Thoracic aorta (tissue), 2 donors: Measurements from ENCODE around the gene CDKAL1. TPM values are rescaled to one million over a fixed set of nuclear protein-coding genes. Genes with fewer than 3 reads are reported as not detected.
"Not testable (repeated sequence)": the region's sequence is repeated elsewhere in the genome, so short reads cannot be mapped to it uniquely, and the experiment has no call there.

Source experiments
- ATAC-seq: fragments of 150-250 bp; one replicate; pipeline ENCODE4 v1.8.0; 2017; ENCODE audit warnings: low read depth; ENCODE audit not compliant: insufficient number of reproducible peaks, low FRiP score
- DNase-seq: peaks from one replicate; pipeline ENCODE4 v3.0.0-alpha.2; 2020; ENCODE audit warnings: low spot score
- H3K27ac ChIP-seq, 2 donors: fragments of 200-600 bp; sonication (generic); 1 replicate in 1 of 2; 2 replicates in 1 of 2; pipeline ENCODE4 v1.5.1; 2016; ENCODE audit warnings: mild to moderate bottlenecking in 2 of 2, moderate library complexity in 2 of 2
- H3K27me3 ChIP-seq: fragments of 200-600 bp; sonication (generic); replicated peaks from 2 replicates; pipeline ENCODE4 v1.6.0; 2016; ENCODE audit warnings: mild to moderate bottlenecking; ENCODE audit not compliant: insufficient read depth
- H3K36me3 ChIP-seq: fragments of 200-600 bp; sonication (generic); one replicate; pipeline ENCODE4 v1.5.1; 2016
- H3K4me1 ChIP-seq, 2 donors: fragments of 200-600 bp; sonication (generic); 1 replicate in 1 of 2; 2 replicates in 1 of 2; pipeline versions ENCODE4 v1.5.1 to v1.6.0; 2016; ENCODE audit warnings: low read depth in 2 of 2, mild to moderate bottlenecking in 1 of 2; ENCODE audit not compliant: control insufficient read depth in 1 of 2
- H3K4me3 ChIP-seq: fragments of 200-600 bp; sonication (generic); 2 replicates; pipeline ENCODE4 v1.5.1; 2016; ENCODE audit warnings: mild to moderate bottlenecking
- H3K9me3 ChIP-seq: fragments of 200-600 bp; sonication (generic); 2 replicates; pipeline ENCODE4 v1.5.1; 2016
- total RNA-seq, 2 donors: library from RNA; depleted of rRNA; stranded (reverse); fragments of >200 nt; gene quantifications; one replicate each; pipeline versions ENCODE4 v1.1.0 to v1.2.3, GENCODE V29; 2016
- TF ChIP-seq, protein P1 (sequence below): fragments of 200-600 bp; sonication (generic); IDR thresholded peaks from one replicate; pipeline ENCODE4 v1.5.1; 2019; ENCODE audit warnings: antibody characterized with exemption

Gene CDKAL1
- total RNA-seq, 2 donors from 2014 or later = 8.5 to 14.6 TPM

DNA sequence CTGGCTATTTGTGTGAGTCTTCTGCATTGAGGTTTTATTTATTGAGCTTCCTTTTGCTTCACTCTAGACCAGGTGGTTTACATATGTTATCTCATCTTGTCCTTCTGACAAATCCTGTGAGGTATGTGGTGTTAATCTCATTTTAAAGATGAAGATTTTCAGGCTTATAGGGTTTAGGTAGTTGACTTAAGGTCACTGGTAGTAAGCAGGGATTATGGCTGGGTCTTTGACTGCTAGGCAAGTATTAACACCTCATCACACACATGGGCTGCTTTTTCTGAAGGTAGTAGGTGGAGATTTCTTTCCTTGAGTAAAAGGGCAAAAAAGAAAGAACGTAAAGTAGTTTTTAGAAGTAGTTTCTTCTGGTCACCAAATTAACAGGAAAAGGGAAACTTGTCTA lies 72.6 kb downstream of the CDKAL1 start:
- Histone ChIP-seq H3K4me1 (peaks cover 0 to 5% of the 10 kb centered on the region in 2 donors), H3K36me3 (no peaks in the 10 kb centered on the region), H3K27me3 (no peaks in the 10 kb centered on the region), H3K27ac (no peak overlapping the region), H3K9me3 (no peaks in the 10 kb centered on the region), H3K4me3 (no peak overlapping the region)
- no peak for ATAC-seq
- no peak for DNase-seq
- TF ChIP-seq, protein P1, sequence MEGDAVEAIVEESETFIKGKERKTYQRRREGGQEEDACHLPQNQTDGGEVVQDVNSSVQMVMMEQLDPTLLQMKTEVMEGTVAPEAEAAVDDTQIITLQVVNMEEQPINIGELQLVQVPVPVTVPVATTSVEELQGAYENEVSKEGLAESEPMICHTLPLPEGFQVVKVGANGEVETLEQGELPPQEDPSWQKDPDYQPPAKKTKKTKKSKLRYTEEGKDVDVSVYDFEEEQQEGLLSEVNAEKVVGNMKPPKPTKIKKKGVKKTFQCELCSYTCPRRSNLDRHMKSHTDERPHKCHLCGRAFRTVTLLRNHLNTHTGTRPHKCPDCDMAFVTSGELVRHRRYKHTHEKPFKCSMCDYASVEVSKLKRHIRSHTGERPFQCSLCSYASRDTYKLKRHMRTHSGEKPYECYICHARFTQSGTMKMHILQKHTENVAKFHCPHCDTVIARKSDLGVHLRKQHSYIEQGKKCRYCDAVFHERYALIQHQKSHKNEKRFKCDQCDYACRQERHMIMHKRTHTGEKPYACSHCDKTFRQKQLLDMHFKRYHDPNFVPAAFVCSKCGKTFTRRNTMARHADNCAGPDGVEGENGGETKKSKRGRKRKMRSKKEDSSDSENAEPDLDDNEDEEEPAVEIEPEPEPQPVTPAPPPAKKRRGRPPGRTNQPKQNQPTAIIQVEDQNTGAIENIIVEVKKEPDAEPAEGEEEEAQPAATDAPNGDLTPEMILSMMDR = no peak

DNA sequence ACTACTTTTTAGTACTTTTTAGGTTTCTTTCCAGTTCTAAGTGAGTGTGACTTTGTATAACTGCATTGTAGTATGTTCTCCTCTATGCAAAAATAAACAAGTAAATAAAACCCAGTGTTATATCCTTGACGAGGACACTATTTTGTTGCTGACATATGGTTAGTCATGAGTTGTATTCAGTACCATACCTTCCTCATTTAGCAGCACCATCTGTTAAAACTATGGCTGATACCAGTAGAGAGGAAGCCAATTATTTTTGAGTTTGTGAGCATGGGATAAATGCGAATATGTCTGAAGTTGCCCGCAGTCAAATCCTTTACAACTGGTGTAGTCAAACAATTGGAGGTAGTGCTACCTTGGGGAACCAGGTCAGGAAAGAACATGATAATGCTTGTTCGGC lies 74.1 kb downstream of the CDKAL1 start:
- Histone ChIP-seq H3K9me3 (no peaks in the 10 kb centered on the region), H3K4me1 (peaks cover 0 to 5% of the 10 kb centered on the region in 2 donors), H3K27me3 (no peaks in the 10 kb centered on the region), H3K27ac (no peak overlapping the region), H3K4me3 (no peak overlapping the region), H3K36me3 (no peaks in the 10 kb centered on the region)
- DNase-seq (no peak), ATAC-seq (no peak)
- TF ChIP-seq, protein P1 = no peak

DNA sequence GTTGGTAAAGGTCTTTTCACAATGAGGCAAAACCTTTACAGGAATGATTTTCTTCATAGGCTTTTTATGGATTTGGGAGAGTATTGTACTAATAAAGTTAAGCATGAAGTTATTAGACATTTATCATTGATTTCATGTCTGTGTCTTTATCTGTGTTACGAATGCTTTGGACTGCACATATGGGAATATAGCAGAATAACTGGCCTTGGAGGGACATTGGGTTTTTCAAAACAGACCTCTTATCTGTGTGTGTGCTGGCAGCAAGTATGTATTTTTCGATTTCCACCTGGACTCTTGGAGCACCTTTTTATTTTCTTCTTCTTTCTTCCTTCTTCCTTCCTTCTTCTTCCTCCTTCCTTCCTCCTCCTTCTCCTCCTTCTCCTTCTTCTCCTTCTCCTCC lies 74.6 kb downstream of the CDKAL1 start:
- ATAC-seq = no peak
- Histone ChIP-seq H3K4me1 (peaks cover 0 to 5% of the 10 kb centered on the region in 2 donors), H3K27me3 (no peaks in the 10 kb centered on the region), H3K36me3 (no peaks in the 10 kb centered on the region), H3K9me3 (no peaks in the 10 kb centered on the region), H3K4me3 (no peak overlapping the region), H3K27ac (no peak overlapping the region)
- TF ChIP-seq, protein P1 = no peak
- DNase-seq = no peak

DNA sequence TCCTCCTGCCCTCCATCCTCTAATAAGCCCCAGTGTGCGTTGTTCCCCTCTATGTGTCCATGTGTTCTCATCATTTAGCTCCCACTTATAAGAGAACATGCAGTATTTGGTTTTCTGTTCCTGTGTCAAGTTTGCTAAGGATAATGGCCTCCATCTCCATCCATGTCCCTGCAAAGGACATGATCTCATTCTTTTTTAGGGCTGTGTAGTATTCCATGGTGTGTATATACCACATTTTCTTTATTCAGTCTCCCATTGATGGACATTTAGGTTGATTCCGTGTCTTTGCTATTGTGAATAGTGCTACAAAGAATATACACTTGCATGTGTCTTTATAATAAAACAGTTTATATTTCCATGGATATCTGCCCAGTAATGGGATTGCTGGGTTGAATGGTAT lies 75.7 kb downstream of the CDKAL1 start:
- H3K27me3 ChIP-seq, ATAC-seq, H3K36me3 ChIP-seq, H3K4me3 ChIP-seq, H3K27ac ChIP-seq, DNase-seq, H3K4me1 ChIP-seq, H3K9me3 ChIP-seq: not testable (repeated sequence)

DNA sequence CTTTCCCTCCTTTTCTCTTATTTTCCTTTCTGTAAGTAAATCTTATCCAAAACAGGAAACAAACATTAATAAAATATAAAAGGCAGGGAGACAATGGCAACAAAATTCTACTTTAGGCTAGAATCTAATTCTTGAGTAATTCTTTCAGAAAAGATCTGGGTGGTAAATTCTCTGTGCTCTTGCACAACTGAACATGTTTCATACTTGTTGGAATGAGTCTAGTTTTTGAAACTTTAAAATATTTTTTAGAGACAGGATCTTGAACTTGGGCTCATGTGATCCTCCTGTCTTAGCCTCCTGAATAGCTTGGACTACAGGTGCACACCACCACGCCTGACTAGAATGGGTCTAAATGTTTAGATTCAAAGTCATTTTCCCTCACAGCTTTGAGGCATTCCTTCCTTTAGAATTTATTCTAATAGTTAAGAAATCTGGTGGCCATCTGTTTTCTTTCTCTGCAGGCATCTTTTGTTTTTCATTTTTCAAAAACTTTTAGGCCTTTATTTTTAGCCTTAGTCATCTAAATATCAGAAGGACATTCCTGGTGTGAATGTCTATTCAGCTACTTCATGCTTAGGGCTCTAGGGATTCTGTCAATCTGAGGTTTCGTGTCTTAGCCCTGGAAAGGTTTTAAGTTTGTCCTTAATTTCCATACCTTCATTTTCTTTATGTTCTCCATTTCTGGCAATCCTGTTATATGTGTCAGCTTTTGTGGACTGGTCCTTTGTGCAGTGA lies 76.5 kb downstream of the CDKAL1 start:
- H3K9me3 ChIP-seq = no peaks in the 10 kb centered on the region

DNA sequence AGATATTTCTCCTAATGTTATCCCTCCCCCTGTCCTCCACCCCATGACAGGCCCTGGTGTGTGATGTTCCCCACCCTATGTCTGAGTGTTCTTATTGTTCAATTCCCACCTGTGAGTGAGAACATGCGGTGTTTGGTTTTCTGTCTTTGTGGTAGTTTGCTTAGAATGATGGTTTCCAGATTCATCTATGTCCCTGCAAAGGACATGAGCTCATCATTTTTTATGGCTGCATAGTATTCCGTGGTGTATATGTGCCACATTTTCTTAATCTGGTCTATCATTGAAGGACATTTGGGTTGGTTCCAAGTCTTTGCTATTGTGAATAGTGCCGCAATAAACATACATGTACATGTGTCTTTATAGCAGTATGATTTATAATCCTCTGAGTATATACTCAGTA lies 83.3 kb downstream of the CDKAL1 start:
- DNase-seq, H3K36me3 ChIP-seq, H3K4me1 ChIP-seq, H3K27ac ChIP-seq, H3K4me3 ChIP-seq, ATAC-seq, H3K27me3 ChIP-seq, H3K9me3 ChIP-seq: not testable (repeated sequence)

More for the DNA sequence above, 76.5 kb downstream of the CDKAL1 start:
- Histone ChIP-seq H3K4me1 (peaks cover 0 to 5% of the 10 kb centered on the region in 2 donors), H3K4me3 (no peak overlapping the region), H3K36me3 (no peaks in the 10 kb centered on the region), H3K27ac (no peak overlapping the region), H3K27me3 (no peaks in the 10 kb centered on the region)
- TF ChIP-seq, protein P1 = no peak
- ATAC-seq (no peak), DNase-seq (no peak)
